ENCODE data around the gene SRGAP3.
A peak's percentile ranks its signal among the peaks of the same experiment; 100 is the strongest.
"Not testable (repeated sequence)": the region's sequence is repeated elsewhere in the genome, so short reads cannot be mapped to it uniquely, and the experiment has no call there.

The SRGAP3 gene

GRCh38 chr3:9249273-9250192 lies at the start of gene SRGAP3:
Gene SRGAP3, minus strand, starts transcription at chr3:9249646. Its CDS starts 695 bp downstream, at chr3:9248951.
- DNase-seq (ENCODE audit: low read depth in 2 of 2): peak; percentile 36 to 46

DNA sequence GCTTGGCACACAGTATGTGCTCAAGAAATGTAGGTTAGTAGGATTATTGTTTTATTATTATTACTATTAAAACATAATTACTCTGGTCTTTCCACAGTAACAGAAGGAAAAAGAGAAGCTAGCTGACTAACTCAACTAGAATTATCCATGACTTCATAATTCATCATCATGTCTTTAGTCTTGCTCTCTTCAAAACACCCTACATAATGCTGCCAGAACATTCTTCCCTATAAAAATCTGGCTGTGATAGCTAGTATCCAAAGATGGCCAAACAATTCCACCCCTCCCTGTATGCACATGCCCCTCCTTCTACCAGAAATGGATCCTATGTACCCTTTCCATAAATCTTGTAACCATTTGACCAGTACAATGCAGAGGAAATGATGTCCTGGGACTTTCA lies 48.8 kb upstream of the SRGAP3 start:
- DNase-seq (ENCODE audit: low read depth in 2 of 2): no peak

- no peak for DNase-seq (ENCODE audit: low read depth in 2 of 2)
These were observed 46.8 kb upstream of the SRGAP3 start for GRCh38 chr3:9296241-9296640.

- DNase-seq (ENCODE audit: low read depth in 2 of 2): no peak
These were observed 45.6 kb upstream of the SRGAP3 start for GRCh38 chr3:9295007-9295406.

GRCh38 chr3:9293953-9294352 lies 44.5 kb upstream of the SRGAP3 start:
- DNase-seq (ENCODE audit: low read depth in 2 of 2): not testable (repeated sequence)

GRCh38 chr3:9293076-9293475 lies 43.6 kb upstream of the SRGAP3 start:
- DNase-seq (ENCODE audit: low read depth in 2 of 2): no peak

DNA sequence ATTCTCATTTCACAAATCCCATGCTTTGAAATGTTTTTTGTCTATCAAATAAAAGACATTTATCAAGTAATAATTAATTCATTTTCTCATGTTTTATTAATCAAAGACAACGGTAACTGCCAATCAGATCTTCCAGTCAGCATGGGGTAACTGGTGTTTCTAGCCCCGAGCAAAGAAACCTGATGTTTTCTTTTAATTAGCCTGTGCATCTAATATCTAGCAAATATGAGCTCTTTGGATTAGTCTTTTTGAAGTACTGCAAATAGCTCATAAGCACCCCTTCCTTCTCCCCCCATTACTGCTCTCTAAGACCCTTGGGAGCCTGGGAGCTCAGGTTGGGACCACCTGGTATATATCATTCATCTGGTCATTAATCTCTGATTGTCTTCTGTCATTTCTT lies 43.1 kb upstream of the SRGAP3 start:
- DNase-seq (ENCODE audit: low read depth in 2 of 2): no peak

- DNase-seq (ENCODE audit: low read depth in 2 of 2): no peak
These were observed 42.5 kb upstream of the SRGAP3 start for GRCh38 chr3:9291821-9292410.

- DNase-seq (ENCODE audit: low read depth in 2 of 2): no peak
These were observed 41.1 kb upstream of the SRGAP3 start for GRCh38 chr3:9290566-9290965.

DNA sequence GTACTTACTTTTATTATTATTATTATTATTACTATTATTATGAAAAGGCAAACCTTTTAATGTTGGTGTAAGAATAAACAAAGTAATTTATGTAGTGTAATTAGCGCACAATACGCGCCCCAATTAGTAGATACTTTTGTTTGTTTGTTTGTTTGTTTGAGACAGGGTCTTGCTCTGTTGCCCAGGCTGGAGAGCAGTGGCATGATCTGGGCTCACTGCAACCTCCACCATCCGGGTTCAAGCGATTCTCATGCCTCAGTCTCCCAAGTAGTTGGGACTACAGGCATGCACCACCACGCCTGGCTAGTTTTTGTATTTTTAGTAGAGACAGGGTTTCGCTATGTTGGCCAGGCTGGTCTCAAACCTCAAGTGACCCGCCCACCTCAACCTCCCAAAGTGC lies 32.1 kb upstream of the SRGAP3 start:
- DNase-seq (ENCODE audit: low read depth in 2 of 2): not testable (repeated sequence)

GRCh38 chr3:9280451-9281219 lies 31.2 kb upstream of the SRGAP3 start:
- no peak for DNase-seq (ENCODE audit: low read depth in 2 of 2)

- no peak for DNase-seq (ENCODE audit: low read depth in 2 of 2)
These were observed 30.5 kb upstream of the SRGAP3 start for GRCh38 chr3:9279966-9280365.

DNA sequence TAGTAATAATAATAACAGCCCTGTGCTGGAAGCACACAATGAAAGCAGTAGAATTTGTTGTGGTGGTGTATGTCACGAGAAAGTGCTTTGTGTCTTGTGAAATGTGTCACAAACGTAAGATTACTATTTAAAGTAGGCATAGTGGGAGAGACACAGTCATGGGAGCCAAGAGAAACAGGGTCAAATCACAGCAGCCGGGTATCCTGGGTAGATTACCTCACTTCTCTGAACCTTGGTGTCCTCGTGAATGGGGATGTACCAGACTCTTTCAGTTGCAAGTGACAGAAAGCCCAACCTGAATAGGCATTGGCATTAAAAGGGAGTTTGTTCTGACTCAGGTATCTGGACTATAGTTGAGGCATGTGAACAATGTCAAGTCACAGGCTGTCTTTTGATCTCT lies 29.1 kb upstream of the SRGAP3 start:
- no peak for DNase-seq (ENCODE audit: low read depth in 2 of 2)

DNA sequence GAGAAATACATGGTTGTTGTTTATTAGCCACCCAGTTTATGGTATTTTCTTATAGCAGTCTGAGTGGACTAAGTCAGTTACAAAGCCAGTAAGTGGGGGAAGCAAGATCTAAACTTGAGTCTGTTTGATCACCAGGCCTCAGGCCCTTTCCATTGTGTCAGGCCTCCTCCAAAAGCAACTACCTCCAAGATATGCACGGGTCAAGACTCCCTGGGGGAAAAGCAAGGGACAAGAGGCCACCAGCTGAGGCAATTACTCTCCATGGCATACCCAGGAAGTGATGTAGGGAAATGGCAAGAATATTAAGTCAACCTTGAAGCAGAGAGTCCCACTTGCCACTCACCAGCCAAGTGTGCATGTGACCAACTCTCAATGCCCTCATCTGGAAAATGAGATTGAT lies 28.6 kb upstream of the SRGAP3 start:
- DNase-seq (ENCODE audit: low read depth in 2 of 2): no peak

DNA sequence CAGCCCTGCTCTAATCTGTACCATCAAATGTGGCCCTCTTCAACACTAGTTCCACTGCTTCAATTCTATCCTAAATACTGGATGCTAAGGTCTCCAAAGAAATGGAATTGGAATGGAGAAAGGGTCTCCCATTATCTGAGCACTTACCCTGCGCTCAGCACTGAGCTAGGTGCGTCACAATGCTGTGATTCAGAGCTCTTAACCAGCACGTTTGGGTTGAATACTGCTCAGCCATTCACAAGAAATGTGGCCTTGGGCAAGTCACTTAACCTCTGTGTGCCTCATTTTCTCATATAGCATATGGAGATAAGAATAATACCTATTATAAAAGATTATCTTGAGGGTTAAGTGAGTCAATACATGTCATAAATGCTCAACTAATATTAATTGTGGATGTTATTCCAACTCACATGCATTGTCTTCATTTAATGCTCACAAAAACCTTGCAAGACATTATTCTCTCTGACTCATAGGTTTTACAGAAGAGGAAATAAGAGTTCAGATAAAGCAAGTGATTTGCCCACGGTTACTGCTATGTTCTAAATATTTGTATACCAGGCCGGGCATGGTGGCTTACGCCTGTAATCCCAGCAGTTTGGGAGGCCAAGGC lies 27.4 kb upstream of the SRGAP3 start:
- DNase-seq (ENCODE audit: low read depth in 2 of 2): no peak

DNA sequence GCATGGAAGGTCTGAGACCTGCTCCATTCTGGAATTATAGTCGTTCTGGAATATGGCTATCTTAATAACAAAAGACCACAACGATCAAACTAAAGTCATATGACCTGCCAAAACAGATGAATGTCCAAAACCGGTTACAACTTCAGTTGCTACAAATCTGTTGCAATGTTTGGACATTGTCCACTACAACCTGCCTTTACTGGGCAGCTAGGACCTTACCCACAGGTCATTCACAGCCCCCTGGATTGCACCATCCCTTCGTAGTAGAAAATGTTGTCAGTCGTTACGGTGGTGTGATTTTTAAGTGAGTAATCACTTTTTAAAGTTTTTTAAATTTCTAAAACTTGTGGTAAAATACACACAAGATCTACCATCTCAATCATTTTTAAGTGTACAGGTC lies 22.5 kb upstream of the SRGAP3 start:
- DNase-seq (ENCODE audit: low read depth in 2 of 2): no peak

DNA sequence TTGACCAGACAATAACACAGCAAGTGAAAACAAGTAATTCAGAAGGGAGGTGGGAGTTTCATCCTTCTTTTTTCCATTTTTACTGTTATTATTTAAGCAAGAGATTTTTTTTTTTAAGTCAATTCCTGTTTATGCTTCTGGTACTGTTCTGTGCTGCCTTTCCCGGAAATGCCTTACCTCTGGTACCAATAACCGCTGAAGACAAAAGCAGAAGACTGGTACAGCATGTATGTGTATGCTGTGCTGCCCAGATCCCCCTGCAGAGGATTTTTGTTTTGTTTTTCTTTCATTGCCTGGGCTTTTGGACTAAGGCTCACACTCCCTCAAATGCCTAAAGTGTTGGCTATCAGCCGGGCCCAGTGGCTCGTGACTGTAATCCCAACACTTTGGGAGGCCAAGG lies 21.3 kb upstream of the SRGAP3 start:
- DNase-seq (ENCODE audit: low read depth in 2 of 2): no peak

DNA sequence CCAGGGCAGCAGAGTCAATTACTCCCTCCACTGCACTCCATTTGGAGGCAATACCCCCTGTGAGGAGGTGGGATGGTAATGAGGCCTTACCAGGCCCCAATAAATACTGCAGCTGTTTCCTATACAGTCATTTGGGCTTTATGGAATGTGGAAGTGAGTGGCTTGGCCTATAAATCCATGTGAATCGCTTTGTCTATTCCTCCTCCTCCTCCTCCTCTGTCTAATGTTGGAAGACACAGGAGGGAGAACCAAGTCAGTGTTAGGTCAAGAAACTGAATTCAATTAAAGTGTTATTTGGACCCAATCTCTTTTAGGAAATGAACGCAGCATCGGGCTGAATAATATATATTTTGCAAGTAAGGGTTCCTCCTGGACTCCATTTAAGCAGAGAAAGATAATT lies 17.3 kb upstream of the SRGAP3 start:
- no peak for DNase-seq (ENCODE audit: low read depth in 2 of 2)

GRCh38 chr3:9260305-9260704 lies 10.9 kb upstream of the SRGAP3 start:
- DNase-seq (ENCODE audit: low read depth in 2 of 2): no peak

DNA sequence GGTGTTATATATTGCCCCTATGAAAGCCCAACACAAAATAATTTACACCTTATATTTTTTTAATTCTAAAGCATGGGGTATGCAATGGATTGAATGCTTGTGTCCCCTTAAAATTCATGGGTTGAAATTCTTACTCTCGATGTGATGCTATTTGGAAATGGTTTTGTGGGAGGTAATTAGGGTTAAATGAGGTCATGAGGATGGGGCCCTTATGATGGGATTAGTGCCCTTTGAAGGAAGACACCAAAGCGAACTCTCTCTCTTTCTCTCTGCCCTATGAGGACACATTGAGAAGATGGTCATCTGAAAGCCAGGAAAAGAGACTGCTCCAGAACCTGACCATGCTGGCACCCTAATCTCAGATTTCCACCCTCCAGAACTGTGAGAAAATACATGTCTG lies 7.6 kb upstream of the SRGAP3 start:
- DNase-seq (ENCODE audit: low read depth in 2 of 2): no peak

DNA sequence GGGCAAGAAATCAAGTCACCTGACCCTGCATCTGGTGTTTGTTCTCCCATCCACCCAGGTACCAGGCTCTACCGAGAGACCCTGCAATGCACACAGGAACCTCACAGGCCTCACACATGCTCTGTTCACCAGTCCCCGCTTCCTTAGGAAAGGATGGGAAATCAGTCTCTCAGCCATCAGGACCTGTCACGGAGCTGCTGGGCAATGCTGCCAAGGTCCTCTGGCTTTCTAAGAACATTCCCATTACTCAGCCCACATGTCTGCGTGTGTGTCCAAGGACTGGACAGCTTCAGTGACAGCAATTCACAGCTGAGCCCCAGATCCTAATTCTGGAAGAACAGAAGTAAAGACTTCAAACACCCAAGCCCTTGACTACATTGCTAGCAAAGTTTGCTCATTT lies 6.5 kb upstream of the SRGAP3 start:
- no peak for DNase-seq (ENCODE audit: low read depth in 2 of 2)

DNA sequence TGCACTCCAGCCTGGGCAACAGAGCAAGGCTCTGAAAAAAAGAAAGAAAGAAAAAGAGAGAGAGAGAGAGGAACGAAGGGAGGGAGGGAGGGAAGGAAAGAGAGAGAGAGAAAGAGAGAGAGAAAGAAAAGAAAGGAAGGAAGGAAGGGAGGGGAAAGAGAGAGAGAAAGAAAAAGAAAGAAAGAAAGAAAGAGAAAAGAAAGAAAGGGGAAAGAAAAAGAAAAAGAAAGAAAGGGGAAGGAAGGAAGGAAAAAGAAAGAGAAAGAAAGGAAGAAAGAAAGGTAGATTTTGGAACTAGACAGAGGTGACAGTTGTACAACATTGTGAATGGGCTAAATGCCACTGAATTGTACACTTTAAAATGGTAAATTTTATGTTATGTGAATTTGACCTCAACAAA lies 5.3 kb upstream of the SRGAP3 start:
- DNase-seq (ENCODE audit: low read depth in 2 of 2): no peak
